Calu3 (cell line): ENCODE measurements around the gene POU5F2. TPM values are rescaled to one million over a fixed set of nuclear protein-coding genes. Genes with fewer than 3 reads are reported as not detected.

ENCODE experiments used
- BruUV-seq: library from RNA; stranded (reverse); fragments of 400-500 nt; replicated peaks from 2 replicates; lab custom pipeline; 2021; lab: Mats Ljungman, UMichigan
- CTCF ChIA-PET: fragments of 300-600 bp; sonication (Branson Sonifier 250); formaldehyde crosslinking; loops from one replicate; lab custom pipeline; 2022; ENCODE audit warnings: antibody characterized with exemption; lab: Charles Lee
- DNase-seq: peaks from one replicate; pipeline ENCODE4 v3.0.0; 2022
- H3K27ac Mint-ChIP-seq: one replicate; pipeline ENCODE4 v1.8.0; 2022; ENCODE audit warnings: mixed read lengths; ENCODE audit not compliant: unreplicated experiment
- H3K27me3 Mint-ChIP-seq: one replicate; pipeline ENCODE4 v1.8.0; 2022; ENCODE audit warnings: mixed read lengths; ENCODE audit not compliant: unreplicated experiment
- H3K36me3 Mint-ChIP-seq: one replicate; pipeline ENCODE4 v1.8.0; 2022; ENCODE audit warnings: mild to moderate bottlenecking, moderate library complexity, mixed read lengths; ENCODE audit not compliant: insufficient read depth, unreplicated experiment
- H3K4me1 Mint-ChIP-seq: one replicate; pipeline ENCODE4 v1.8.0; 2022; ENCODE audit warnings: mild to moderate bottlenecking, low read depth, mixed read lengths; ENCODE audit not compliant: unreplicated experiment
- H3K4me3 Mint-ChIP-seq: one replicate; pipeline ENCODE4 v1.8.0; 2022; ENCODE audit warnings: mild to moderate bottlenecking, low read depth, moderate library complexity, mixed read lengths; ENCODE audit not compliant: unreplicated experiment
- H3K9me3 Mint-ChIP-seq: one replicate; pipeline ENCODE4 v1.8.0; 2022; ENCODE audit warnings: low read depth, mixed read lengths; ENCODE audit not compliant: unreplicated experiment
- intact Hi-C: fragments of 100-400 bp; cut with micrococcal nuclease; formaldehyde crosslinking; loops from one replicate; pipeline ENCODE4 v1.10.0; 2022; ENCODE audit not compliant: unreplicated experiment
- total RNA-seq: library from RNA; stranded (reverse); gene quantifications from 2 replicates; pipeline ENCODE4 v1.2.3, GENCODE V29; 2022
- TF ChIP-seq, protein P1 (sequence below): fragments of 200-600 bp; IDR thresholded peaks from one replicate; pipeline ENCODE4 v1.8.0; 2022; ENCODE audit warnings: antibody characterized with exemption; ENCODE audit not compliant: unreplicated experiment

Gene POU5F2
- total RNA-seq, 1 experiment from 2014 or later: 2.0 TPM

DNA sequence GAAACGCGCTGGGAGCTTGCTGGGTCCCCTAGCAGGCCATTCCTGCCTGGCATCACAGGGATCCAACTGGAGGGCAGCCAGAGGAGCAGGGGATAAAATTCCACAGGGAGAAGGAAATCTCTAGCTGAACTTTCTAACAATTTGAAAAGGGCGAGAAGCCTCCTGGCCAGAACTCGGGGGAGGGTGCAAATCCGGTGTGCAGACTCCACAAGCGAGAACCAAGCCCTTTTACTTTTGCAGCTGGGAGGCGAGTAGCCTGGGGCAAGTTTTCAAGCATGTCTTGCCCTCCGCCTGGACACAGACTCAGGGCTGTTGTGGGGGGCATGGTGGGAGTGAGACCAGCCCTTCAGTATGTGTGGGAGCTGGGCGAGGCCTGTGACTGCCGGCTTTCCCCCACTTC, 14.3 kb upstream of the POU5F2 start:
- H3K4me1 Mint-ChIP-seq: no peaks in the 10 kb centered on the region
- H3K4me3 Mint-ChIP-seq: no peak overlapping the region
- no peak overlapping the region for H3K27ac Mint-ChIP-seq
- TF ChIP-seq, protein P1, sequence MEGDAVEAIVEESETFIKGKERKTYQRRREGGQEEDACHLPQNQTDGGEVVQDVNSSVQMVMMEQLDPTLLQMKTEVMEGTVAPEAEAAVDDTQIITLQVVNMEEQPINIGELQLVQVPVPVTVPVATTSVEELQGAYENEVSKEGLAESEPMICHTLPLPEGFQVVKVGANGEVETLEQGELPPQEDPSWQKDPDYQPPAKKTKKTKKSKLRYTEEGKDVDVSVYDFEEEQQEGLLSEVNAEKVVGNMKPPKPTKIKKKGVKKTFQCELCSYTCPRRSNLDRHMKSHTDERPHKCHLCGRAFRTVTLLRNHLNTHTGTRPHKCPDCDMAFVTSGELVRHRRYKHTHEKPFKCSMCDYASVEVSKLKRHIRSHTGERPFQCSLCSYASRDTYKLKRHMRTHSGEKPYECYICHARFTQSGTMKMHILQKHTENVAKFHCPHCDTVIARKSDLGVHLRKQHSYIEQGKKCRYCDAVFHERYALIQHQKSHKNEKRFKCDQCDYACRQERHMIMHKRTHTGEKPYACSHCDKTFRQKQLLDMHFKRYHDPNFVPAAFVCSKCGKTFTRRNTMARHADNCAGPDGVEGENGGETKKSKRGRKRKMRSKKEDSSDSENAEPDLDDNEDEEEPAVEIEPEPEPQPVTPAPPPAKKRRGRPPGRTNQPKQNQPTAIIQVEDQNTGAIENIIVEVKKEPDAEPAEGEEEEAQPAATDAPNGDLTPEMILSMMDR: no peak
- CTCF ChIA-PET: no interaction called here
- DNase-seq: no peak
- H3K9me3 Mint-ChIP-seq: peaks cover 11% of the 10 kb centered on the region
- H3K36me3 Mint-ChIP-seq: no peaks in the 10 kb centered on the region
- intact Hi-C loops: no loop called here
- H3K27me3 Mint-ChIP-seq: no peaks in the 10 kb centered on the region
- BruUV-seq: no TSS peak

DNA sequence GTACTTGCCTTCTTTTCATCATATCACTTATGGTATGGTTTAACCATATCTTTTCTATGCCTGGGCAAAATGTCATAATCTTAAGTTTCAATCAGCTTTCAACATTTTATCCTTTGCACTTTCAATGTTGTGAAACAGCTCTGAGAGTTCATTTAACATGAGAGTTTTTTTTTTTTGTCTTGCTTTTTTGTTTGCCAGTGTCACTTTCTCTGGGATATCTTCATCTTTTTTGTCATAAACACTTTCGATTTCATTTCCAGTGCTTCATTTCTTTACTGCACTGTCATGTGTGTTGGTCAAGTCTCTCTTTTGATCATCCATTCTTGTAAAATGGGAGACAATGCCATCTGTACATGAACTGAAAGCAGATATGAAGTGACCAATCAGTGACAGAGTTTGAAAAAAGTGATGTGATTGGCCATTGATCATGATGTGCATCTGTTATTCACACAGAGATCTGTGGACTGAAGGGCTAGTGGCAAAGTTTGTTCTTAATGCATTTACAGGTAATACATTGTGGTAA, 7.5 kb upstream of the POU5F2 start:
- BruUV-seq: no TSS peak
- Mint-ChIP-seq H3K27me3 (no peaks in the 10 kb centered on the region), H3K36me3 (no peaks in the 10 kb centered on the region), H3K9me3 (no peaks in the 10 kb centered on the region), H3K4me3 (no peak overlapping the region), H3K4me1 (no peaks in the 10 kb centered on the region), H3K27ac (no peak overlapping the region)
- TF ChIP-seq, protein P1: no peak
- CTCF ChIA-PET: no interaction called here
- intact Hi-C loops: no loop called here
- no peak for DNase-seq

DNA sequence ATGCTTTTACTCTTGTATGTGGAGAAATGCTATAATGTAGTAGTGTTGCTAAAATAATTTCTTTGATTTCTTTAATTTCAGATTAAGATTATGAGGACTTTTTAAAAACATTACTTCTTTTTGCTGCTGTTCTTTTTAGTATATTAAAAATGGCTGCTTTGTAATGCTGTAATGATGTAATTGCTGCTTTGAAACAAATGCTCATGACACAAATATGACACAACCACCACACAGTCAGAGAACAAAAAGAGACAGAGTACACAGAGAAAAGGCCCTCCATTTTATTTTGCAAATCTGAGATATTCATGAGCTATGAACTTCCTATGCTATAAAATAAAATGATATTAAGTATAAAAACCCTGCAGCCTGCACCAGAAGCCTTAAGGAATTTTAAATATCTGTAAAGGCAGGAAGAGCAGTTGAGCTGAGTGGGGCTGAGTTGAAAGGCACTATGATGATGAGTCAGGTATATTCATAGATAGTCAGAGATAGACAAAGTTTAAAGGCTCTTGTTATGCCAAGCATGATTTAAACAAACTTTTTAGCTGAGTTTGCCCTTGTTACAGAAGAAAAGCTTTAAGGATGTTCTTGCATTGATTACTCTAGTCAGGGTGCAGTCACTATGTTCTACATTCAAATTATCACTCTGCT, 5.1 kb upstream of the POU5F2 start:
- TF ChIP-seq, protein P1: no peak
- Mint-ChIP-seq H3K4me3 (no peak overlapping the region), H3K36me3 (no peaks in the 10 kb centered on the region), H3K4me1 (no peaks in the 10 kb centered on the region), H3K27ac (no peak overlapping the region), H3K27me3 (no peaks in the 10 kb centered on the region), H3K9me3 (no peaks in the 10 kb centered on the region)
- BruUV-seq: no TSS peak
- CTCF ChIA-PET: no interaction called here
- DNase-seq: no peak
- intact Hi-C loops: no loop called here

DNA sequence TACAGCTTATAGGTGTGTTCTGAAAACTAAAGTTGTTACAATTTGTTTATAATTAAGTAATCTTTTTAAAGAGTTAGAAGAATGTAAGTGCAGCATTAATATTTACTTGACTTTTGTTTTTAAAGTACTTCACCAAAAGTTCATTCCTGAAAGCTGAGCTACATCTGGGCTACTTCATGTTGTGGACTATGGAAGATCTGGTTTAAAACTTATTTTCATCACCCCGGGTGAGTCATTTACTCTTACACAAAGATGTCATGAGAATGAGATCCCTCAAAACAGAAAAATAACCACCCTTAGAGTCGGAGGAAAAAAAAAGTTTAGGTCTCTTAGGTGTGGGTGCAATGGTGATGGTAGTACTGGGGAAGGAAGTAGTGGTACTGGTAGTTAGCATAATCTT, 5.1 kb downstream of the POU5F2 start:
- Mint-ChIP-seq H3K4me3 (no peak overlapping the region), H3K9me3 (no peaks in the 10 kb centered on the region), H3K27ac (no peak overlapping the region), H3K27me3 (no peaks in the 10 kb centered on the region), H3K36me3 (no peaks in the 10 kb centered on the region), H3K4me1 (no peaks in the 10 kb centered on the region)
- intact Hi-C loops: no loop called here
- no peak for DNase-seq
- TF ChIP-seq, protein P1: no peak
- CTCF ChIA-PET: interaction anchor here (1.0 kb wide), 1 partner anchor 20 kb away, joined by 7 read pairs; no protein-coding TSS in a partner anchor
- BruUV-seq: no TSS peak
